ENCODE measurements around the gene PLPPR4. TPM values are rescaled to one million over a fixed set of nuclear protein-coding genes. Genes with fewer than 3 reads are reported as not detected.
A peak's percentile ranks its signal among the peaks of the same experiment; 100 is the strongest.

The PLPPR4 gene
- 1 to 10 TPM; 1.8 to 7.2 (median 3.4) TPM for total RNA-seq

- WGBS, result 2% methylated on average over 44 of the region's 51 CpGs
- no peak within 1 kb of the TSS for H3K27ac ChIP-seq
- peaks cover 17% of the 10 kb centered on the region for H3K27me3 ChIP-seq
- H3K9me3 ChIP-seq, result no peaks in the 10 kb centered on the region
- H3K4me1 ChIP-seq, result peaks cover 11% of the 10 kb centered on the region
- peak; percentile 65 to 77 for DNase-seq (ENCODE audit: low spot score in 2 of 2)
- H3K4me3 ChIP-seq, result peak within 1 kb of the TSS; percentile 58
- no peaks in the 10 kb centered on the region for H3K36me3 ChIP-seq
- TF ChIP-seq CTCF (IDR thresholded peaks at IDR 0.05), result no peak
- no peak for TF ChIP-seq EP300 (IDR thresholded peaks at IDR 0.05)
- TF ChIP-seq POLR2AphosphoS5 (IDR thresholded peaks at IDR 0.05), result no peak
- no peak for TF ChIP-seq POLR2A (IDR thresholded peaks at IDR 0.05)
Measured at GRCh38 chr1:99264201-99265021, at the start of gene PLPPR4. PLPPR4 (plus strand) TSS chr1:99264492; CDS start chr1:99264594, 102 bp downstream.

- Histone ChIP-seq H3K36me3 (no peaks in the 10 kb centered on the region), H3K4me3 (no peak overlapping the region), H3K4me1 (no peaks in the 10 kb centered on the region), H3K27ac (no peak overlapping the region), H3K27me3 (no peaks in the 10 kb centered on the region), H3K9me3 (no peaks in the 10 kb centered on the region)
- 67% methylated on average over 5 of the region's 5 CpGs for WGBS
- DNase-seq (ENCODE audit: low spot score in 2 of 2), result no peak
- no peak for TF ChIP-seq POLR2A (IDR thresholded peaks at IDR 0.05)
- no peak for TF ChIP-seq CTCF (IDR thresholded peaks at IDR 0.05)
- TF ChIP-seq POLR2AphosphoS5 (IDR thresholded peaks at IDR 0.05), result no peak
- TF ChIP-seq EP300 (IDR thresholded peaks at IDR 0.05), result no peak
Measured at GRCh38 chr1:99216956-99217355, 47.3 kb upstream of the PLPPR4 start.

DNA sequence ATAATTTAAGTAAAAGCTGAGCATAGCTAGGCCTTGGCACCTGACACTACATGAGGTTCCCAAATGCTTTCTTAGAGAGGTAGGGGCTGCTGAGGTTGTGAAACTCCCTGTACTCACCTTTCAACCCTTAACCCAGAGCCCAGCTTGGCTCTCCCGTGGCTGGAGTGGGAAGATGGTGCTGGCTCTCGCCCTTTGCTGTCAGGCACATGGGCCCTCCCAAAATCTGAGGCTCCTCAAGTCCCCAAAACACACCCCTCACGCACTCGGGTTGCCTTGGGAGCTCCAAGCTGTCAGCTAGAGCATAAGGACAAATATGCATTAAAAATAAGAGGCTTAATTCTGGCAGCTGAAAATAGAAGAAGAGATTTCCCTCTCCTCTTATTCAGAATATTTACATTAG lies 46.7 kb upstream of the PLPPR4 start:
- Histone ChIP-seq H3K27me3 (no peaks in the 10 kb centered on the region), H3K4me1 (no peaks in the 10 kb centered on the region), H3K36me3 (no peaks in the 10 kb centered on the region), H3K4me3 (no peak overlapping the region), H3K9me3 (no peaks in the 10 kb centered on the region), H3K27ac (no peak overlapping the region)
- DNase-seq (ENCODE audit: low spot score in 2 of 2), result no peak
- TF ChIP-seq POLR2AphosphoS5 (IDR thresholded peaks at IDR 0.05) (no peak), EP300 (IDR thresholded peaks at IDR 0.05) (no peak), POLR2A (IDR thresholded peaks at IDR 0.05) (no peak), CTCF (IDR thresholded peaks at IDR 0.05) (no peak)
- 59% methylated on average over 4 of the region's 4 CpGs for WGBS

DNA sequence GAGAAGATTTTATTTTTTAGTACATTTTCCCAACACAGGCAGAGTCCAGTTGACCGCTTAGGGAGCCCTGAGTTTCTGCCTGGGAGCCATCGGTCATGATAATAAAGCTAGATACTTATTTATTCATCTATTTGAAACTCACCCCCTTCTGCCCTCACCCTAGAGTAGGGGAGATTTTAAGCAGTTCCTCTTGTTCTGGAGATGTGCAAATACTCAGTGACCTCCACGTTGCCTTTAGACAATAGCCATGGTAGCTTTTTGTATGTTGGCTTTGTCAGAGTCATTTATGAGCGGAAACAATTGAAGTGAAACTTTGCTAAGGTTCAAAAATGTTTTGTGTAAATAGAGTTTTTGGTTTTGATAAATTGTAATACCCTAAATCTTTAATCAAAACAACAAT lies 45.7 kb upstream of the PLPPR4 start:
- Histone ChIP-seq H3K4me1 (no peaks in the 10 kb centered on the region), H3K9me3 (no peaks in the 10 kb centered on the region), H3K36me3 (no peaks in the 10 kb centered on the region), H3K4me3 (no peak overlapping the region), H3K27ac (no peak overlapping the region), H3K27me3 (no peaks in the 10 kb centered on the region)
- DNase-seq (ENCODE audit: low spot score in 2 of 2), result no peak
- TF ChIP-seq POLR2AphosphoS5 (IDR thresholded peaks at IDR 0.05) (no peak), POLR2A (IDR thresholded peaks at IDR 0.05) (no peak), EP300 (IDR thresholded peaks at IDR 0.05) (no peak)
- WGBS, result 79% methylated on average over 4 of the region's 4 CpGs

DNA sequence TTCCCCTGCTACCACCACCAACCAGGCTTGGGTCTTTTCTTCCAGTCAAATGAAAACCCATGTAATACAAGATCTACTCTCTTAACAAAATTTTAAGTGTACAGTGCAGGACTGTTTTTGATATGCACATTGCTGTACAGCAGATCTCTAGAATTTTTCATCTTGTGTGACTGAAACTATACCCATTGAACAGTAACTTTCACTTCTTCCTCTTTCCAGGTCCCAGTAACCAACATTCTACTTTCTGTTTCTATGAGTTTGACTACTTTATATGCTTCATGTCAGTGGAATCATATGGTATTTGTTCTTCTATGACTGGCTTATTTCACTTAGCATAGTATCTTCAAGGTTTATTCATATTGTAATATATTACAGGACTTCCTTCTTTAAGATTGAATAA lies 45.3 kb upstream of the PLPPR4 start:
- H3K9me3 ChIP-seq, result no peaks in the 10 kb centered on the region
- no peak overlapping the region for H3K4me3 ChIP-seq
- no peak for TF ChIP-seq POLR2AphosphoS5 (IDR thresholded peaks at IDR 0.05)
- TF ChIP-seq EP300 (IDR thresholded peaks at IDR 0.05), result no peak
- no peak for TF ChIP-seq POLR2A (IDR thresholded peaks at IDR 0.05)
- TF ChIP-seq CTCF (IDR thresholded peaks at IDR 0.05), result no peak
- no peaks in the 10 kb centered on the region for H3K4me1 ChIP-seq
- no peak for DNase-seq (ENCODE audit: low spot score in 2 of 2)
- no peak overlapping the region for H3K27ac ChIP-seq
- H3K36me3 ChIP-seq, result no peaks in the 10 kb centered on the region
- H3K27me3 ChIP-seq, result no peaks in the 10 kb centered on the region

All from suprapubic skin (tissue), 4 donors.